Stimulated activated CD8-positive, alpha-beta memory T cell treated with anti-CD3 and anti-CD28 coated beads, Interleukin-12 subunit alpha, Interleukin-12 subunit beta, amount 100 ng/mL, for 1 hour (primary cell): Measurements from ENCODE around the gene PCGF3.
"Not testable (repeated sequence)": the region's sequence is repeated elsewhere in the genome, so short reads cannot be mapped to it uniquely, and the experiment has no call there.

Experiments
- DNase-seq: peaks from one replicate; pipeline ENCODE4 v3.0.0-alpha.2; 2020; ENCODE audit warnings: low read depth

The PCGF3 gene

DNA sequence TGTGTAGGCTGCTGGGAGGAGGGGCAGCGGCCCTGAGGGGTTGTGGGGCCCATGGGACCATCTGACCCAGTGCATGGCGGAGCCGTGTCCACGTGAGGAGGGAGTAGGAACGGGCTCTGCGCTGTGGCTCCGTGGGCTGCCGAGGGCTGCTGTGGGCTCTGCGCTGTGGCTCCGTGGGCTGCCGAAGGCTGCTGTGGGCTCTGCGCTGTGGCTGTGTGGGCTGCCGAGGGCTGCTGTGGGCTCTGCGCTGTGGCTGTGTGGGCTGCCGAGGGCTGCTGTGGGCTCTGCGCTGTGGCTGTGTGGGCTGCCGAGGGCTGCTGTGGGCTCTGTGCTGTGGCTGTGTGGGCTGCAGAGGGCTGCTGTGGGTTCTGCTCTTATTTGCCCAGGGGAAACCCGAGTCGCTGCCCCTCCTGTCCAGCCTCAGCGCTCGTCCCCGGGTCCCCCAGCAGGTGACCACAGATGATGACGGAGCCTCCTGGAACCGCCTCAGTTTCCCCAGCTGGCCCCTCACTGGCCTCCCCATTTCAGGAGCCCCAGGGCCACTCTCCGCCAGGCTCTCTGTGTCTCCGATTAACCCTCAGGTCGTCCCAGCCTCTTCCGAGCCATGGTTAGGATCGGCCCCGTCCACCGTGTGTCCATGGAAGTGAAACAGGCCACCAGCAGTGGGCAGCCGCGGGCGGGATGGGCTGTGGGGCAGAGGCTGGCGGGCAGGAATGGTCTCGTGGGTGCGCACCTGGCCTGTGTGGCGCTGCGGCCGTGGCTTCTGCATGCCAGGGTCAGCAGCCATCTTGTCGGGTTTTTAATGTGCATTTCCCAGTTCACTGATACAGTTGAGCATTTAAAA, 20.0 kb downstream of the PCGF3 start:
- DNase-seq = no peak

DNA sequence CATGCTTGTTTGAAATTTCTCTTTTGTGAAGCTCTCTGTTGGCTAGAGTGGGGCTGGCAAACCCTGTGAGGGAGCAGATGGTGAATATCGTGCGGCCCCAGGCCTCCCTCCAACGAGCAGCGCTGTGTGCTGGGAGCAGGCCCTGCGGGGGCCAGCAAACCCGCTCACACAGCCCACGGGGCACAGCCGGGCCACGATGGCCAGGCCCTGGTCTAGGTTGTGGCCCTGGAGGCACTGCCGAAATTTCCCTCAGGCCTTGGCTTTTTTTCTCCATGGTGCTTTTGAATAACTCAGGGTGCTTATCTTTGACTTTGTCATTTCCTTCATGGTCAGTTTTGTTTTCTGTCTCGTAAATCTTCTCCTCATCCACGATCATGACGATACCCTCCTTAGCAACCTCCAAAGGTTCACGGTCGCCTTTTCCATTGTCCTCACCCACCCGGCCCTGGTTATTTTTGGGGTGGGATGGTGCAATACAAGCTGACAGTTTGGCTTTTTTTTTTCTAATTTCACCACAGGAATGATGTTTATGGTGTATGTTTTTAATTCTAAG, 20.7 kb downstream of the PCGF3 start:
- DNase-seq = no peak

DNA sequence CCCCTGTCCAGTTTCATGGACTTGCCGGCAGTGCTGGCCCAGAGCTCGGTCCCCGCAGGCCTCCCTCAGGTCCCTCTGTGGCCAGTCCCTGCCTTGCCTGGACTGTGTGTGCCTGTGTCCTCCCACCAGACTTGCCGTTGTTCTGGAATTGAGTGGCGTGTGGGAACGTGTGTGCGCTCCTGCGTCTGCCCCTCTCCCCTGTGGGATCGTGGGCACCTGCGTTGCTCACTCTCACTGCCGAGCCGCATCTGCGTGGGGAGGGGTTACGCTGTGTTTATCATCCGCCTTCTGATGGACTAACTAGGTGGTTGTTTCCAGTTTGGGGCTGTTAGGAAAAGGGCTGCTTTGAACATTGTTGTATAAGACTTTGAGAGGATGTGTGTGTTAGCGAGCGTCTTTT, 21.2 kb downstream of the PCGF3 start:
- no peak for DNase-seq

DNA sequence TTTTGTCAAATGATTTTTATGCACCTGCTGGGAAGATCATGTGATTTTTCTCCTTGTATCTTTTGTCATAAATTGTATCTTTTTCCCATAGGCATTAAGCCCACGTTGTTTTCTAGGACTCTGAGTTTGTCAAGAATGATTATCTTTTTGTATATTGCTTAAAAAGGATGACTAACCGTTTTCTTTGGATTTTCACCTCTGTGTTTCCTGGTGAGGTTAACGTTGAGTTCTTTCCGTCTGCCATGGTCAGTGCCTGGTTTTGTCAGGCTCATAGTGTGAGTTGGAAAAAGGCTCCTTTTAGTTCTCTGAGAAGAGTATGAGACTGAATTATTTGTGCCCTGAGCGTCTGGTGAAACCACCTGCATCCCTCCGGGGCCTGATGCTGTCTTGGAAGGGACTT, 21.9 kb downstream of the PCGF3 start:
- DNase-seq = no peak

DNA sequence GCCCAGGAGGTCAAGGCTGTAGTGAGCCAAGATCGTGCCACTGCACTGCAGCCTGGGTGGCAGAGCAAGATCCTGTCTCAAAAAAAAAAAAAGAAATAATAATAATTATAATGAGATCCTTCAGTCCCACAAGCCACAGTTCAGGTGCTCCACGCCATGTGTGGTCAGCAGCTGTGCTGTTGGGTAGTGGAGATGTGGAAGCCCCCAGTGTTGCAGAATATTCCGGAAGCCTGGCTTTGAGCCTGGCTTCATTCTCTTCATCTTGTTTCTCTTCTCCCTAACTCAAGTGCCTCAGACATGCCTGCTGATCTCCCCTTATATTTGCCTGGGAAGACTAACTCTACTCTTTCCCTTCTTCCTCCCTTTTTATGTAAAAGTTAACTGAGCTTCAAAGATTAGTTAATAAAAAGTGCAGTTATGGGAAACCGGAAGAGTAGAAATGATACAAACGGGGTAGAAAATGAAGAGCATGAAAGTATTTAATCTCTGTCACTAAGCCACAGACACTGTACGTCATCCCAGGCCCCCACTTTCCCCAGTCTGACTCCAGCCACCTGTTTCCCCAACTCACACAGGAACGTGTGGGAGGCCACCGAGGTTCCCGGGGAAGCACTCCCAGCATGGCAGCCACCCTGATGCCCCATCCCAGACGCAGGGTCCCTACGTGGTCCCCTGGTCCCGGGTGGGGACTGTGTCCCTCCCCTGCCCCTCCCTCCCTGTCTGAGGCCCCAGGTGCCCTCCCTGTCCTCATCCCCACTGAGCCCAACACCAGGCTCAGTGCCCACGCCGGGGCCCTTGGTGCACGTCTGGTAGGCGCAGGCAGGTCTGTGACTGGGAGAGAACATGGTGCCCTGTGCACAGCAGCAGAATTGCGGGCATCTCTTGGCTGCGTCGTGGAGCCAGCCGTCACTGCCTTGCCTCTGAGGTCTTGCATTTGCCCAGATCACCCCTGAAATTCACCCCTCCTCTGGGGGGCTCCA, 24.0 kb downstream of the PCGF3 start:
- no peak for DNase-seq

DNA sequence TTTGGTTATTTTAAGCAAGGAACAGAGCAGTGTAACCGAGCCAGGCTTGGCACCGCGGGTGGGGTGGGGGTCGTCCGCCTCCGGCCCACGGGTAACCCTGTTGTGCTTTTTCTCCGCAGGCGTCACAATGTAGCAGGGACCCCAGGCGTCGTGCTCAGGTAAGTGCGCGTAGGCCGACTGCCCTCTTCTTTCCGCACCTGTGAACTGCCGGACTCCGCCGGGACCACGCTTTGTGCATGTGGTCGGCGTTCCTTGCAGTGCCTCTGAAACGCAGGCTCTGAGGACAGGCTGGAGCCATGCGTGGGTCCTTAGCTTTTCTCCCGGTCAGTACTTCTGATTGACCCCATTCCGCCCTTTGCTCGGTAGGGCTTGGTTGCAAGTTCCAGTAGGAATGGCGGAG, 24.9 kb downstream of the PCGF3 start:
- no peak for DNase-seq

DNA sequence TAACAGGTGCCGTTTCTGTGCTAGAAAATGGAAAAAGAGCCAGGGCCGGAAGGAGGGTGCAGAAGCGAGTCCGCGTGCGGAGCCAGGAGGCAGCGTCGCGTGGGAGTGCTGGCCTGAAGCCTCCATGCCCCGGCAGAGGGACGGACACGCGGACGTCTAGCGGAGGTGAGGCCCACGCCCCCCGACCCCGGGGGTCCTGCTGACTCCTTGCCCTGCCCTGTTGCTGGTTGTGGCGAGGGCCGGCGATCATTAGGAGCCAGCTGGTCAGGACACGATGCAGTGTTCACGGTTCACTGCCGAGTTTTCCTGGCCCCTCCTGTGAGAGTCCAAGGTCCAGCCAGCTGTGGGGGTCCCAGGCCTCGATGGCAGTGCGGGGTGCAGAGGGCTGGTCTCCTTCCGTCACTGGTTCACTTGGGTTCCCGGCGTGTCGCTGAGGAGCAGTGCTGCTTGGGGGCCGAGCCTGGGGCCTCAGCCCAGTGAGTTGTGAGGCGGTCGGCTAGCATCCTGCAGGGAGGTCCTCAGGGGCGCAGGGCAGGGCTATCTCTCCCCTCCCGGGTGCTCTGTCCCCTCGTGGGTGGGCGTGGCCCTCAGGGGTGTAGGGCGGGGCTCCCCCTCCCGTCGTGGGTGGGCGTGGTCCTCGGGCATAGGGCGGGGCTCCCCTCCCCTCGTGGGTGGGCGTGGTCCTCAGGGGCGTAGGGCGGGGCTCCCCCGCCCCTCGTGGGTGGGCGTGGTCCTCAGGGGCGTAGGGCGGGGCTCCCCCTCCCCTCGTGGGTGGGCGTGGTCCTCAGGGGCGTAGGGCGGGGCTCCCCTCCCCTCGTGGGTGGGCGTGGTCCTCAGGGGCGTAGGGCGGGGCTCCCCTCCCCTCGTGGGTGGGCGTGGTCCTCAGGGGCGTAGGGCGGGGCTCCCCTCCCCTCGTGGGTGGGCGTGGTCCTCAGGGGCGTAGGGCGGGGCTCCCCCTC, 25.6 kb downstream of the PCGF3 start:
- not testable (repeated sequence) for DNase-seq

DNA sequence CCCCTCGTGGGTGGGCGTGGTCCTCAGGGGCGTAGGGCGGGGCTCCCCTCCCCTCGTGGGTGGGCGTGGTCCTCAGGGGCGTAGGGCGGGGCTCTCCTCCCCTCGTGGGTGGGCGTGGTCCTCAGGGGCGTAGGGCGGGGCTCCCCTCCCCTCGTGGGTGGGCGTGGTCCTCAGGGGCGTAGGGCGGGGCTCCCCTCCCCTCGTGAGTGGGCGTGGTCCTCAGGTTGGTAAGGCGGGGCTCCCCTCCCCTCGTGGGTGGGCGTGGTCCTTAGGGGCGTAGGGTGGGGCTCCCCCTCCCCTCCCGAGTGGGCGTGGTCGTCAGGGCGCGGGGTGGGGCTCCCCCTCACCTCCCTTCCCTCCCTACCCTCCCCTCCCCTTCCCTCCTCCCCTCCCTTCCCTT, 26.3 kb downstream of the PCGF3 start:
- DNase-seq = not testable (repeated sequence)

DNA sequence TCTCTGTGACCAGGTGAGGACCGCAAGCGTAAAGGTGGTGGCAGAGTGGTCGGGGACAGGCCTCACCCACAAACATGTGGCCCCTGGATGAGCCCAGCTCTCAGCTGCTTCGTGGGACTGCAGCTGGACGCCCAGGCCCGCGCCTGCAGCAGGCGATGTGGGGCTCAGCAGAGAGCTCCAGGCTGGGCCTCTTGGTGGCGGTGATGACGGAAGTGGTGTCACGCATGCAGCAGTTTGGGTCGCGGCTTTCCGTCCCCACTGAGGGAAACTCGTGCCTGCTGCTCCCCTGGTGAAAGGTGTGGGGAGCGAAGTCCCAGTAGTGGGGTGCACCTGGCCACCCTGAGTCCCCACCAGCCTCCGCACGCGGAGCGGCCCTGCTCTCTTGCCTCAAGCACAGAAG, 26.9 kb downstream of the PCGF3 start:
- no peak for DNase-seq

DNA sequence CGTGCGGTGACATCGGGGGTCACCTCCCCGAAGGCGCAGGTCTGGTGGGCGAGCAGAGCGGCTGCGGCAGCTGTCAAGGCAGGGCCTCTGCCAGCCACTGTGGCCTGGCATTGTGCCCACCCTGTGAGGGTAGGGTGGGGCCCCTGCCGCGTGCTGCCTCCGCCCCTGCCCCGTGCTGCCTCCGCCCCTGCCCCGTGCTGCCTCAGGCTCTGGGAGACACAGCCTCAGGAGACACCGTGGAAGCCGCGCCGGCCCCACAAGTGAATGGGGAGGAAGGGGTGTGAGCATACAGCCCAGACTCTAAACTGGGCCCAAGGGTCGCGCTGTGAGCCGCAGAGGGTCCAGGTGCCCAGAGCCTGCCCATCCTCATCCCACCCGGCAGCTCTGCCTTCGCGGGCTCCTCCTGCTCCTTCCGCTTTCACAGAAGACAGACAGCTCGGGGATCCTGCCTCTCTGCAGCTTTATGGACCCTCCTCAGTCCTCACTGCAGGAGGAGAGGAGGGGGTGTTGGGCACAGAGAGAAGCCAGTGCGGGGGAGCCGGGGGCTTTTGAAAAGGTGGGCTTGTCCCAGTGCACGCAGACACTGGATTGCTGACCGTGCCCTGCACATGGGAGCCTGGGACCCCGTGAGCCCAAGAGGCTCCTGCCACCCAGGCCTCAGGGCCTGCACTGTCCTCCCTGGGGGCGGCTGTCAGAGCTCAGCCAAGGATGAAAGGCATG, 27.4 kb downstream of the PCGF3 start:
- DNase-seq = no peak

DNA sequence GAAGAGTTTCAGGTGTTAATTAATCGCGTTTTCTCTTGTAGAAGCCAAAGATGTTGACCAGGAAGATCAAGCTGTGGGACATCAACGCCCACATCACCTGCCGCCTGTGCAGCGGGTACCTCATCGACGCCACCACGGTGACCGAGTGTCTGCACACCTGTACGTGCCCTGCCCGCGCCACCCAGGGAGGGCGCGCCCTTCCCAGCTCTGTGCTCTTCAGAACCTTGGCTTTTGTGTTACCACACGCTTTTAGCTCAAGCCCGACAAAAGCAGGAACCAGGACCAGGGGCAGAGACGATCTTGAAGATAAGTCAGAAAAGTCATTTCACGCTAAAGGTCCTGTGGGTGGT, 28.0 kb downstream of the PCGF3 start:
- DNase-seq = no peak

DNA sequence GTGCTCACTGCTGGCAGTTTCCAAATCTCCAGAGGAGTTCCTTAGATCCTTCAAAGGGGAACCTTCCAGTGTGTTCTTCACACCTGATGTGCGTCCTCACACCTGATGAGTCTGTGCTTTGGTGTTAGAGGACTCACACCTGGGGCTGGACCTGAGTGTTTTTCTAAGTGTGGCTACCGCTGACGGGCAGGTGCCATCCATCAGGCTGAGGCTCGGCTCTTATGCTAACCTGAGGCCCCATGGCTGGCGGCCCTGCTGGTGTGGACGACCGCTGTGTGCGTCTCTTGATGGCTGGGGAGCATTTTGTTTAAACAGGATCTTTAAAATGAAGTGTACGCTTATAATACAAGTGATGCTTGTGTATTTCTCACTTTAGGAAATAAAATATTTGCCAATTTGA, 28.4 kb downstream of the PCGF3 start:
- no peak for DNase-seq

DNA sequence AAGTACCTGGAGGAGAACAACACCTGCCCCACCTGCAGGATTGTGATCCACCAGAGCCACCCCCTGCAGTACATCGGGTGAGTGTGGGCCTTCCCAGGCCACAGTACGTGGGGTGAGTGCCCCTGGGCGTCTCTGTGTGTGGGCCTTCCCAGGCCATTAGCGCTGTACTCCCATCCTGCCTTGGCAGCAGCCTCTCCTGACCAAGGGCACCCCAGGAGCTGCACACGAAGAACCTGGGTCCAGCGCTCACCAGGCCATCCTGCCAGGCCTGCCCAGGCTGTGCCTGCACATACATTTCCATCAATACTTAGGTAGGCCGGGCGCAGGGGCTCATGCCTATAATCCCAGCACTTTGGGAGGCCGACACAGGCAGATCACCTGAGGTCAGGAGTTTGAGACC, 29.3 kb downstream of the PCGF3 start:
- no peak for DNase-seq

DNA sequence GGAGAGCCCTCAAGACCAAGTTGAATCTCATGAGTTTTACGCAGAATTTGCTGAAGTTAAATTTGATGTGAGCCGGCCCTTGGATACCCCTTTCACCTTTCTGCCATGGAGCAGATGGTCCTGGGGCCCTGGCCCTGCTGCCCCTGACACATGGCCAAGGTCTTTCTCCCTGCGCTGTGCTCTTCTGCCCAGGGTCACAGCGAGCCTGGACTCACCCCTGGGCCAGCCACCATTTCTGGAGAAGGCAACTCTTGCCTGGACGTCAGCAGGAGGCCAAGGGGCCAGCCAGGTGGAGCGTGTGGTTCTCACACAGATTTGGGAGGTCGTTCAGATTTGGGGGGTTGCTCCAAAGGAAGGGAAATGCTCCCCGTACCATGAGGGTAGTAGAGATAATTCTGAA, 30.0 kb downstream of the PCGF3 start:
- DNase-seq = no peak

DNA sequence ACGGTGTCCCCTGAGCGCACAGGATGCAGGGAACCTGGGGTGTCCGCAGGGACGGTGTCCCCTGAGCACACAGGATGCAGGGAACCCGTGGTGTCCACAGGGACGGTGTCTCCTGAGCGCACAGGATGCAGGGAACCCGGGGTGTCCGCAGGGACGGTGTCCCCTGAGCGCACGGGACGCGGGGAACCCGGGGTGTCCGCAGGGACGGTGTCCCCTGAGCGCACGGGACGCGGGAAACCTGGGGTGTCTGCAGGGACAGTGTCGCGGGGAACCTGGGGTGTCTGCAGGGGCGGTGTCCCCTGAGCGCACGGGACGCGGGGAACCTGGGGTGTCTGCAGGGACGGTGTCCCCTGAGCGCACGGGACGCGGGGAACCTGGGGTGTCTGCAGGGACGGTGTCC, 30.9 kb downstream of the PCGF3 start:
- not testable (repeated sequence) for DNase-seq

DNA sequence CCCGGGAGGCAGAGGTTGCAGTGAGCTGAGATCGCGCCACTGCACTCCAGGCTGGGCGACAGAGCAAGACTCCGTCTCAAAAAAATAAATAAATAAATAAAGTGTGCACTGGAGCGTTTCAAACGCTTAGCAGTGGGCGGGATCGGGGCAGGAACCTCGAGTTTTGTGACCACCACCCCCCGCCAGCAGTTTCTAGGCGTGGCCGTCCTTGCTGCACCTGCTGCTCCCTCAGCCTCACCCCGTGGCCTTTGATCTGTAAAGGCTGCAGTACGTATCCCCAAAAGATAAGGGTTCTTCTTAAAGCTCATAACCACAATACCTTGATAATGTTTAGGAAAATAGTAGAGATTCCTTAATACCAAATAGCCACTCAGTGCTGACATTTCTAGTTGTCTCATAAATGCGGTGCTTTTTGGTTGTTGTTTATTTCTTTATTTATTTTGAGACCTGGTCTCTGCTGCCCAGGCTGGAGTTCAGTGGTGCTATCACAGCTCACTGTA, 33.2 kb downstream of the PCGF3 start:
- DNase-seq = no peak

DNA sequence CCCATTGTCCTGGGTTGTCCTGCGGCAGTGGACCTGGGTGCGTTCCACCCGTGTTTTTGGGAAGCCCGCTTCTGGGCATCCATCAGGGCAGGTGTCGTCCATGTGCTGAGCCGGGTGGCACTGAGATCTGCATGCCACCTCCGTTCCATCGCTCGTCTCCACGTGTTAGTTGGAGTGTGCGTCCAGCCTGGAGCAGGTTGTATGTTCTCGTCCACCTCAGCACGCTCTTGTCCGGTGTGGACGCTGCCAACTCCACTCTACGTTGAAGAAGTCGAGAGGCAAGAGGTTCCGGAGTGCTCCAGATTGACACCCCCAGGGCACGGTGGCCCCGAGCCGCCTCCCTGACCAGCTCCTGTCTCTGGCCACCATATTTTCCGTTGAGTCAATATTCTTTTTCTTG, 33.9 kb downstream of the PCGF3 start:
- DNase-seq = no peak

DNA sequence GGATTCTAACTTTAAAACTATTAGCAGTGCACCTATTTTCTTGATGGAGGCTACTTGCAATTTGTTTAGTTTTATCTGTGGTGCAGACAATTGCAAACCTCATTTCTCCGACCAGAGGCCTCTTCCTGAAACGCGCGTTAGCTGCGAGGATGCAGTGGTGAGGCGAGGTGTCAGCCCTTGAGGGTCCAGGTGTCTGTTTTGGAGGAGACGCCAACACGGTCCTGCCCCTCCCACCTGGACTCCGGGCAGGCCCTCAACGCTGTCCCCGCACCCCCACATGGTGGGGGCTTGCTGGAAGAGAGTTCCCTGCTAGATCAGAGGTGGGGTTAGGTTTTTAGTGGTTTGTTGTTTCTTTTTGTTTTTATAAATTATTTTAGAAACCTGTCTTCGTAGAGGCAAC, 34.4 kb downstream of the PCGF3 start:
- no peak for DNase-seq

DNA sequence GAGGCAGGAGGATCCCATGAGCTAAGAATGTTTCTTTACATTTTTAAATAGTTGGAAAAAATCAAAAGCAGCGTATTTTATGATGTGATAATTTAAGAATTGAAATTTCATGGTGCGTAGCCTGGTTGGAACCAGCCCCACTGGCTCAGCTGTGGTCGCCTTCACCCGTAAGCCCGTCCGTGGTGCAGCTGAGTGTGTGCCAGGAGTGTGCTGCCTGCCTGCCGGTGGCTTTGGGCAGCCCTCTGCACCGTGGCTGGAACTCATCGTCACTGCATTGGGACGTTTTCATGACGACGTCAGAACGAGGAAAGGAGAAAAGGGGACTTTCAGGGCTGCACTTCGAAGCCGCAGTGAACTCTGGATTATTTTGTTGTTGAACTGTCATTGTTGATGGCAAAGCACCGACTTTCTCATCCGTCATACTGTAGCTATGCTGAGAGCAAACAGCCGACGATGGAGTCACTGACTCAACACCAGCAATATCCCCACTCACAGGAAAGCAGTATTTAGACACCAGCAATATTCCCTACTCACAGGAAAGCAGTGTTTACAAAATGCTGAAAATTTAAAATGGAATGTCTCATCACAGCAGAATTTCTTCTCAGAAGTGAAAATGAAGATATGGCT, 35.1 kb downstream of the PCGF3 start:
- DNase-seq = no peak

DNA sequence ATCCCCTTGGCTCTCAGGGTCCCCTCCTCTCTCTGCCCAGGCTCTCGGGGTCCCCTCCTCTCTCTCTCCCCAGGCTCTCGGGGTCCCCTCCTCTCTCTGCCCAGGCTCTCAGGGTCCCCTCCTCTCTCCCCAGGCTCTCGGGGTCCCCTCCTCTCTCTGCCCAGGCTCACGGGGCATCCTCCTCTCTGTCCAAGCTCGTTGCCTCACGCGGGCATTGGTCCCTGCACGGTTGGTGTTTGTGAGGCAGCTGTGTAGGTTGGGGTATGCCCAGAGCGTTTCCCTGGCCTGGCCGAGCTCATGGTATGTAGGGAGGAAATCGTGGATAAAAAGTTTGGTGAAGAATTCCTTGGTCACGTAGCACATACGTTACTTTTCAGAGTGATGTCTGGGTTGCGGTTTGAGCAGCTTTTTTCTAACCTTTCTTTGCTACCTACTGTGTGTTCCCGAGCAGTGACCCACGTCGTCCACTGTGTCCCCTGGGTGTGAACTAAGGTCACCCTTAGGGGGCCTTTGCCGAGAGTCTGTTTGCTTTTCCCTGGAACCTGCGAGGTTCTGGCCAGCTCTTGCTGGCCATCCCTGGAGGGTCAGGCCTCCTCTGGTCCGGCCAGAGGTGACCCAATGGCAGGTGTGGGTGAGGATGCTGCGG, 36.6 kb downstream of the PCGF3 start:
- DNase-seq = no peak
